ENCODE results near the gene CLSTN2. TPM values are rescaled to one million over a fixed set of nuclear protein-coding genes. Genes with fewer than 3 reads are reported as not detected.
A peak's percentile ranks its signal among the peaks of the same experiment; 100 is the strongest.

Gene CLSTN2
- polyA plus RNA-seq, 12 donors, result 2.5 to 5.7 (median 3.4) TPM; not detected in 1

DNA sequence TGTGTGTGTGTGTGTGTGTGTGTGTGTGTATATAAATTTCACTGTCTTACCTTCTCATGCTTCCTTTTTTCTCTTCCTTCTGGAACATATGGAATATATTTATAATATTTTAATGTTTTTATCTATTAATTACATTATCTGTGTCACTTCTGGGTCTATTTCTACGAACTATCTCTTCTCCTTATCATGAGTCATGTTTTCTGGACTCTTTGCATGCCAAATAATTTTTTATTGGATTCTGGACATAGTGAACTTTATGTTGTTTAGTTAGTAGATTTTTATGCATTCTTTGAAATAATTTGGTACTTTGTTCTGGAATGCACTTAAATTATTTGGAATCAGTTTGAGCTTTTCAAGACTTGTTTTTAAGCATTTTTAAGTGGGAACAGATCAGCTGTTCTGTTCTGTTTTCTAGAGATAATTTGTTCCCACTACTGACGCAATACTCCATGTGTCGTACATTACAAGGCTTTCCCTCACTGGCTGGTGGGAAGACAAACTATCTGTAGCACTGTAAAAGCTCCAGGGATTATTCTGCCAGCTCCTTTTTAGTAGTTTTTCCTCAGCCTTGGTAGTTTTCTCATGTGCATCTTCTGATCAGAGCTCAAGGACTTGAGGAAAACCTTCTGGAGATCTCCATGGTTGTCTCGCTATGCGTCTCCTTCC, 302.0 kb downstream of the CLSTN2 start:
- DNase-seq, result no peak

DNA sequence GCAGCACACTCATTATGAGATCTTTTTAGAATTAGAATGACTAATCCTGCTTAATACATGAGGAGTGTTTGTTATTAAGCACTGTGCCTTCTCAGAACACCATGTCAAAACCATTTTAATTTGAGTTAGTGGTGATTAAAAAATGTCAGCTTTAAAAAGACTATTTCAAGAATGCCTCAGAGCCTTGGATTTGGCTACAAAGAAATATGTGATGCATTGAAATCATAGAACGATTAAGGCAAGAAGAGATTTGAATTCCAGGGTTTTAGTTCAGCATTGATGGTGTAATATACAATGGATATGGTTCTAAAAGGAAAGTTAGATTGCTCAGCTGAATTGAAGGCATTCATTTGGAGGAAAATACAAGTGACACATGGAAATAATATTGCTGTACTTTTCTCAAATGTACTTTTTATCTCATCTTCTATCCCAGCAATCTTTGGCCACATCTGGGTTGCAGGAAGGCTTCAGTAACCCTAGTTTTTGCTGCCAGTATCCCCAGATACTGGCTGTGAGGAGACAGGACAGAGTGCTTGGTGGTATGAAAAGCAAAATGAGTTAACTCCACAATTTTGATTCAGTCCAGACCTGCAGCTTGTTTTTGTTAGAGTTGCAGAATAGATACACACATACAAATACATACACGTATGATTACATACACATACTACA, 303.8 kb downstream of the CLSTN2 start:
- DNase-seq, result no peak

DNA sequence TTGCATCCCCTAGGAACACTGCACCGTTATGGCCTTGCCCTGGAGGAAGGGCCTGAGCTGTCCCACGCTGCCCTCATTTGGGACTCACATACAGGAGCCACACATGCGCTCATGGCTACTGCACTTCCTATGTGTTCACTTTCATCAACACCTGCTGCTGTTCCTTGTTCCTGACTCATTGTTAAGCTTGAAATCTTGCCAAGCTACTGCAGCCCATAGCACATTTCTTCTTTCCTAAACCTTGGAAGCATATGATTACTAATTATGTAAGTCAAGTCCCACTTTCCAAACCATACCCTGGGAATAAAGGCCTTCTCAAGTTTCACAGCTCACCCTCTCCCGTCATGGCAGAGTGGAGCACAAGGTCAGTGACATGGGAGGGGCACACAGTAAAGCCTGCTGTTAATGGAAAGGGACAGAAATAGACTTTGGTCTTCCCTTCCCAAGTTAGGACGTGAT, 307.9 kb downstream of the CLSTN2 start:
- DNase-seq, result no peak

DNA sequence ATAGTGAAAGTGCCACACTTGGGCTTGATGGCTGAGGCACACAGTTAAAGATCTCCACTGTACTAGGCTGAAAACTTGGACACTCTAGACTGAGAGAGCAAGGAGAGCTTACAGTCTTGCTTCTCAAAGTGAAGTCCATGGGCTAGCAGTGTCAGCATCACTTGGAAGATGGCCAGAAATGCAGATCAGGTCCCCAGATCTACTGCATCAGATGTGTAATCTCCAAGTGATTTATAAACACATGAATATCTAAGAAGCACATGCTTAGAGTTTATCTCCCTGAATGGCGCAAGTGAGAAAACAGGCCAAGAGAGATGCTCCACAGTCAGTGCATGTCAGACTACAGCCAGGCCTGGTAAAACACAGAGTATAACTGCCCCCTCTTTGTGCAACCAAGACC, 308.6 kb downstream of the CLSTN2 start:
- DNase-seq, result no peak

- no peak for DNase-seq
Observed at GRCh38 chr3:140244893-140245292, 309.9 kb downstream of the CLSTN2 start.

GRCh38 chr3:140246578-140246977, 311.6 kb downstream of the CLSTN2 start:
- no peak for DNase-seq

- DNase-seq, result no peak
Observed at GRCh38 chr3:140247775-140248174, 312.8 kb downstream of the CLSTN2 start.

DNA sequence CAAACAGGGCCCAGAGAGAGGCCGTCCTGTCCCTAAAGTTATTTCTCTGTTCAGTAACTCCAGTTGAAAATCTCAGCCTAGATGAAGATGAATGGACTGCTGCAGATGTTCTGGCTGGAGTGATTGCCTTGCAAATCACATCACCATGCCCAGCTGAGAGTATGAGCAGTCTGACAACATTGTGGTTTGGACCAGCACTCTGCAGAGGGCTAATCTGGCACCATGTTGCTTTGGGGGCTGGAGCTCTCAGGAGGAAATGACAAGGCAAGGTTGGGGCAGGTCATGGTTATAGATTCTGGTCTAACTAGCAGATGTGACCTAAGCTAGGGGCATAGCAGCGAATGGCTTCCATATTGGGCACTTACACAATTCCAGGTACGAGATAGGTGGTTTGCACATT, 314.2 kb downstream of the CLSTN2 start:
- DNase-seq, result no peak

- no peak for DNase-seq
Observed at GRCh38 chr3:140250010-140250855, 315.2 kb downstream of the CLSTN2 start.

DNA sequence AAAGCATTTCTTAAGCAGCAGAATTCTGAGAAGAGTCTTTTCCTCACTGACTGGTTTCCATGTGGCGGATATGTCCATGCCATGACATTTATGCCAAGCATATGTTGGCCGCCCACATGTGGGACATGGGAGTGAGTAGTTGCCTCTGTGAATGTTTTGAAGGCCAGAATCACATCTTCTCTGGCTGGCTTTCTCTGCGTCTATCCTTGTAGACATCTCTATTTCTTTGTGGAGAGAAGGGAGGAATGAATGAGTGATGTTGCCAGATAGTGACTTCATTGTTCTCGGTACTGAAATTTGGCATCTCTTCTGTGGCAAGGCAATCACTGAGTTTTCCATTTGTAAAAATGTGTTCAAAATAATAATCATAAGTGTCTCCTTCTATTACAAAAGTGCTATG, 316.0 kb downstream of the CLSTN2 start:
- peak; percentile 18 for DNase-seq

DNA sequence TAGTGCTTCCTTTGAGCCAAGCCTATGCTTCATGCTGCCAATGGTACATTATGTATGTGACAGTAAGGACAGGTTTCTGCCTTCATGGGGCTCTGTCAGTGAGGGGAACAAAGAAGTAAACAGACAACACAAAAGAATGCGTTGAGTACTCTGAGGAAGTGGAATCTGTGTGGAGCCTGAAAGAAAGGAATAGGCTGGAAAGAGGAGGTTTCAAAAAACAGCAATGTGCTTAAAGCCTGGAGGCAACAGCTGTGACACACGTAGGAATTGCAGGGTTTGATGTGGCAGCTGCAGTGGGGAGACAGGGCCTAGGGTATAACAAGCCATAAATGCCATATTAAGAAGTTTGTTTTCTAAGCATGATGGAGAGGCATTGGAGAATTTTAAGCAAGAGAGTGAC, 316.7 kb downstream of the CLSTN2 start:
- no peak for DNase-seq

DNA sequence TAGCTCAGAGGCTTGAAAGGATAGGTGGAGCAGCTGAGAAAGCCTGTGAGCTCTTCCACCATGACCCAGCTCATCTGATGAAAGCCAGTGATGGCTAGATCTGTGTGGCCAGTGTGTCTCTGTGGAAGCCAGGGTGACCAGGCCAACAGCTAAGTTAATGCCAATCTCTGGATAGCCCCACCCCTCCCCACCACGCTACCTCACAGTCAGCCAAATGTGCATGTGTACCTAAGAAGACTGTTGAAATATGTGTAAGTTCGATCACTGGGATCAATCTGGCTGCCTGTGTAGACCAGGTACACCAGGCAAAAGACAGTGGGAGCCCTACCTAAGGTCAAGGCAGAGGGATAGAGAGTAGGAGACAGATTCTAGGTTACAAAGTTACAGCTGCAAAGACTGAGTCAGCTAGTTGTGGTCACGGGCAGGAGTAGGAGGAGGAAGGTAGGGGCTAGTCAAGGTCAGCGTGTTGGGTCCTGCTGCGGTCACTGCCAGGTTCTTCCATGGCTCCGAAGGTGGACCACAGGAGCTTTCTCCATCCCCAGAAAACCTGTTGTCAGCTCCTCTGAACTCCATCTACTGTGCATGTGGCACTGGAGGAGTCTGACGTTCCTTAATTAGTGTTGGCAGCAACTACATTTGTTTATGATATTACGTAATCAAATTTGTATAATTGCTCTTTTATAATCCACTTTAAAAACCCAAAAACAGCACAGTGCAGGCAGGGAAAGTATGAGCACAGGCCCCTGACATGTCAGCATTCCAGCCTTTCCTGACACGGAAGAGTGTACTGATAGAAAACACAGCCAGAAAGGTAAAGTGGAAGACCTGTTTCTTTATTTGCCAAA, 318.0 kb downstream of the CLSTN2 start:
- DNase-seq, result no peak

DNA sequence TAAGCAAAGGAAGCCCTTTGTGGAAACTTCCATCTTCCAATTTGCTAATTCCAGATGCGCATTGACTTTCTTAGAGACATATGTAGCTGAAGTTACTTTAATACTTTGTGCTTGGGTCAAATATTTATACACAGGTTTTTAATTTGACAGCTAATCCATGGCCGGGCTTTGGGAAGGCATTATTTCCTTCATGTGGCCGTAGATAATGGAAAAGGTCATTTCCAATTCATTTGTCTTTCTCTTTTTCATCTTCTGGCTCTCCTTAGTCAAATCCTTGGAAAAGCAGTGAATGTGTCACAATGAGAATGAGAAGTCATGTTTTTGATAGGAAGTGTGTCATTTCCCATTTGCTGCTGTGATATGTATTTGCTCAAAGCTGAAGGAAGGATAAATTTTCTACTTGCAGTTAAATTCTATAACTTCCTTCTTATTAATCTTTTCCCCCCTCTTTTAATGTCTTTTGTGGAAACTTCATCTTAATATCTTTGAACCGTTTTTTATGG, 323.3 kb downstream of the CLSTN2 start:
- DNase-seq, result no peak

- no peak for DNase-seq
Observed at GRCh38 chr3:140265302-140265701, 330.3 kb downstream of the CLSTN2 start.

GRCh38 chr3:140268103-140268502, 333.1 kb downstream of the CLSTN2 start:
- no peak for DNase-seq

DNA sequence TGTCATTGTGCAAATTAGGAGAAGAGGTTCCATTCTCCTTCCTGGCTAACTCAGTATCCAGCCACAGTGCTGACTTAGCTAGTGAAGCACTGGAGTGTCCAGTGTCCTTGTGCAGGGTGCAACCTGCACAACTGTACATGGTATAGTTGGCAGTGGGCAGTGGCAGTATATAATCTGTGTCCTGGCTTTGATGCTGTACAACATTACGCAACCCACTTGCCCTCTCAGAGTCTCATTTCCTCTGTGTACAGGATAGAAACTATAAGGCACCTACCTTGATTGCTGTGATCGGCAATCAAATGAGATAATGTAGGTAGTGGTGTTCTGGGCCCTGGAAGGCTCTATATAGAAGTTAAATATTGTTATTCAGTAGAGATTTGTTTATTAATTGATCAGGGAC, 333.6 kb downstream of the CLSTN2 start:
- DNase-seq, result no peak

GRCh38 chr3:140270329-140270728, 335.3 kb downstream of the CLSTN2 start:
- no peak for DNase-seq

GRCh38 chr3:140273542-140274195, 338.7 kb downstream of the CLSTN2 start:
- DNase-seq, result no peak

- DNase-seq, result no peak
Observed at GRCh38 chr3:140274429-140274828, 339.4 kb downstream of the CLSTN2 start.

DNA sequence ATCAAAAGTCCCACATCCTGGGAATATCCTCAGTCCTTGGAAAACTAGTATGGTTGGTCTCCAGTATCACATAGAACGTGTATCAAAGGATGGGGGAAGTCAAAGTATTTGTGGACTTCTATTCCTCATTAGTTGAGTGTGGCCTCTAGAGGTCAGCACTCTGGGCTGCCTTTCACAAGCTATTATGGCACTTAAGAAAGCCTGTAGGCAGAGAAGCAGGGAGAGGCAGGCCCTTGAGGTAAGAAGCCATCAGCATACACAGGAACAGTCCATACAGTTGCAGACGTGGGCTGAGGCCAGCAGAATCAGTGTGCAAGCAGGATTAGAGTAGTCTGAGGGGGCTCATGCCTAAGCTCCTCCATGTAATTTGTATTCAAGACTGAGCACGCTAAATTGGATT, 341.7 kb downstream of the CLSTN2 start:
- no peak for DNase-seq

DNA sequence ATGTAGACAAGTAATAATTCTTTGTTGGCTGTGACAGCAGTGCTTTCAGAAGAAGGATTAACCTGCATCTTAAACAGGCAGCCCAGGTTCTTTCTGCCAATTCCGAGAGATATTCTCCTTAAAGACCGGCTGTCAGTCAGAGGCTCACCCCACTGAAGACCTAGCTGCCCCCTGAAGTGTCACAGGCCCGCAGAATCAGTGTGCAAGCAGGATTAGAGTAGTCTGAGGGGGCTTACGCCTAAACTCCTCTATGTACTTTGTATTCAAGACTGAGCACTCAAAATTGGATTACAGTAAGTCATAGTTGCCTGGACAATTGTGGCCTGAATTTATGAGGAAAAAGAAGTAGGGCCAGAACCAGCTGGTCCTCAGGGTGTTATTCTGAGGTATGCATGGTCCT, 342.9 kb downstream of the CLSTN2 start:
- DNase-seq, result no peak

All from muscle of arm (tissue), 12 donors.